Islet precursor cell (in vitro differentiated cells): ENCODE measurements around the gene SLC6A20.
A peak's percentile ranks its signal among the peaks of the same experiment; 100 is the strongest.

Experiments used
- DNase-seq: peaks from one replicate; pipeline ENCODE4 v3.0.0-alpha.2; 2018

Gene SLC6A20

DNA sequence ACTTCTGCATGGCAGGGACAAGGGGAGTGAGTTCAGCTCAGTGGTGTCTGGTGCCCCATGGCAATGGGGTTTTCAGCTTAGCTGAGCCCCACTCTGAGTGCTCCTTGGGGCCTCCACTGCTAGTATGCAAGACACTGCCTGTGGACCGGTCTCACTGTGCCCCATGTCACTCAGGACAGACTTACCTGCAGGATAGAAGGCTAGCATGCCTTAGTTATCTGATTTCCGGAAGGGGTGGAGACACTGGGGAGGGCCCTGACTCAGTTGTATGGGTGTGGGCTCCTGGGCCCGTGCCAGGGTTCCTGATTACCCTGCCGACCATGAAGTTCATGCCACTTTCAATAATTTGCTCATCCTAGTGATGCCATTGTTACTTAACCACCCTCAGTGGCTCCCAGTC is 4.3 kb upstream of the SLC6A20 start:
- DNase-seq = no peak

DNA sequence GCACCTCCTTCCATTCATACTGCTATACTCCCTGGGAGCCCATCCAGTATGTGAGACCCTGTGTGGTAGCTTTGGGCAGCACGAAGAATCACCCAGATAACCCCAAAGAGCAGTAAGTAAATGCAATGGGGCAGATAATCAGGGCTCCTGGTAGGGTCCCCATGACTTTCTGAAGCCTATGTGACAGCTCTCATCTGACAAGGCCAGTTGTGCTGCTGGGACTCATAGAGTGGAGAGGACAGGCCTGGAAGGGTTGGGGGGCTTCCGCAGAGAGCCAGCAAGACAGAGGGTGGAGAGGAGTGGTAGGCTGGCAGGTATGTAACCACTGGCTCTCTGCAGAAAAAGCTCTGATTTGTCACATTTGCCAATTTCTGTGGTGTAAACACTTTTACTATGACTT is 3.2 kb upstream of the SLC6A20 start:
- peak; percentile 30 for DNase-seq

DNA sequence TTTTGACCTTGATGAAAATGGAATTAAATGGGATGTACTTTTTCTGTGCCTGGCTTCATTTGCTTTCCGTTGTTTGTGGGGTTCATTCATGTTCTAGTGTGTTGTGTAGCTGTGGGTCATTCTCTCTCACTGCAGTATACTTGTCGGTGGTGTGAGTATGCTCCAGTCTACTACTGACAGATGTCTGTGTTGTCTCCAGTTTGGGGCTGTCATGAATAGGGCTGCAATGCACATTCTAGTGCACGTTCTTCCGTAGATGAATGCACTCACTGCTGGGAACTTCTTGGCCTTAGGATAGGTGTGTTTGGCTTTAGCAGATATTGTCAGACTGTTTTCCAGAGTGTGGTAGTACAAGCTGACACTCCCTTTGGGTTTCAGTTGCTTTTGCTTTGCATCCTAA is 1.7 kb upstream of the SLC6A20 start:
- DNase-seq = no peak

DNA sequence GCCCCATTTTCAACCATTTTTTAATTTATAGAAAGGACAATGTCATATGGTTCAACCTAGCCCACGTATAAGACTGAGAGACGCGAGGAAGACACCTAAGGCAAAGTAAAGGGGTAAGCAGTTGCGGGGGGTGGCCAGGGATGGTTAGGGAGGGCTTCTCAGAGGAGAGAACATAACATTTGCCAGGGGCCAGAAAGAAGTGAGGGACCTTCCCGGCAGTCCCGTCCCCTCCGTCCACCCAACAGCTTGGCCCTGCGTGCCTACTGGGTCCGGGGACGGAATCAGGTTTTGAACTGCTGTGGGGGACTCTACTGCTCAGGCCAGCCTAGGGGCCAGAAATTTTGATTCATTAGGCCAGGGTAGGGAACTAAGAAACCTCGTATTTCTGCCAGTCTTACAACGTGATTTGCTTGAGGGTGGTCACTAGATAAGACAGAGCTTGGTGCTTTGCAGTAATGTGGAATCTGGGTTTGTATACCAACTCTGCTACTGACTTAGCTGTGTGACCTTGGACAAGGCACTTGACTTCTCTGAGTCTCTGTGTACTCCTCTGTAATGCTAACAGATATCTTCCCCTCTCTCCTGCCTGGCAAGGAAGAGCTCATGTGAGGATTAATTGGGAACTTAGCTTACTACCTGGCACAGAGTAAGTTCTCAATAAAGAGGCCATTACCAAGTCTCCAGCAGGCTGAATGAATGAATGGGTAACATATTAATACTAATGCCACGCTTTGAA is 734 bp upstream of the SLC6A20 start:
- DNase-seq = no peak

DNA sequence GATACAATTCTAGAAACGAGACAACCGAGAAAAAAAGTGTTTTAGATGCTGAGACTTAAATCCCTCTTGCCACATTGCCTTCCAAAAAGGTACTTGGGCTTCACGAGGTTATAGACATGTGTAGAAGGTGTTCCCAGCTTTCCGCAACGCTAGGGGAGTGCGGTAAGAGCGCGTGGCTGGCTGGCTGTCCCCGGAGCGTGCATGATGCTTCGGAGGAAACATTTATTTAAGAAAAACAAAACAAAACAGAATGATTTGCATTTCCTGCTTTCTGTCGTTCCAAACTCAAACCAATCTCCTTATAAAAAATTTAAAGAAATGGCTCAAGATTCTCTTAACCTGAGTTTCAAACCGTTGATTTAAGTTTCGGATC is 841 bp downstream of the SLC6A20 start:
- peak; percentile 37 for DNase-seq

DNA sequence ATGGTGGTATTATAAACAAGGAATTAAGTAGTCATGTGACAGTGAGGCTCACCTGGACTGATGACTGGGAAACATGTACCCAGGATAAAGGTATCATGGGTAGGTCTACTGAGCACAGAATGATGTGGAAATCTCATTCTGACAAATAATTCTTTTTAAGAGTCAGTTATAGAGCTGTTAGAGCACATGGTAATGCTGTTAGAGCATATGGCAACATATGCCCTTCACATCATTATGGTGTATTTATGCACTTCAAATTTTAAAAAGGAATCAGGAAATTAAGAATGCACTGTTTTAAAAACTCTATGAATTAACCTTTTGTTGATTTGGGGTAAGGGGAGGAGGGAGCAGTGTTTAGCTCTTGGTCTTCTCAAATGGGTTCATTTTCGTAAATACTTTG is 1.7 kb downstream of the SLC6A20 start:
- no peak for DNase-seq

DNA sequence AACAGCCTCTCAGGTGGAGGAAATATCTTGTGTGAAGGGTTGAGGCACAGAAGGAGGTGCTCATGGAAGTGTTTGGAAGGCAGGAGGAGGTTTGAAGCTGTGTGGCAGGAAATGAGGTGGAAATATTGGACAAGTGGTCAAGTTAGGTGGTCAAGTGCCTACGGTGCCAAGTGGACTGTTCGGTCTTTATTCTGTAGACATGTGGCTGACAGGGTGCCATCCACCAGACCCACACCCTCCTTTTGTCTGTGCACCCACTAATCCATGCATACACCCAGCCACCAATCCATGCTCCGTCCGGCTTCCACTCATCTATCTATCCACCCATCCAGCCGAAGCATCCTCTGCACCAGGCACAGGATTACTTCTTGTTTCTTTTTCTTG is 2.2 kb downstream of the SLC6A20 start:
- DNase-seq = peak; percentile 44

DNA sequence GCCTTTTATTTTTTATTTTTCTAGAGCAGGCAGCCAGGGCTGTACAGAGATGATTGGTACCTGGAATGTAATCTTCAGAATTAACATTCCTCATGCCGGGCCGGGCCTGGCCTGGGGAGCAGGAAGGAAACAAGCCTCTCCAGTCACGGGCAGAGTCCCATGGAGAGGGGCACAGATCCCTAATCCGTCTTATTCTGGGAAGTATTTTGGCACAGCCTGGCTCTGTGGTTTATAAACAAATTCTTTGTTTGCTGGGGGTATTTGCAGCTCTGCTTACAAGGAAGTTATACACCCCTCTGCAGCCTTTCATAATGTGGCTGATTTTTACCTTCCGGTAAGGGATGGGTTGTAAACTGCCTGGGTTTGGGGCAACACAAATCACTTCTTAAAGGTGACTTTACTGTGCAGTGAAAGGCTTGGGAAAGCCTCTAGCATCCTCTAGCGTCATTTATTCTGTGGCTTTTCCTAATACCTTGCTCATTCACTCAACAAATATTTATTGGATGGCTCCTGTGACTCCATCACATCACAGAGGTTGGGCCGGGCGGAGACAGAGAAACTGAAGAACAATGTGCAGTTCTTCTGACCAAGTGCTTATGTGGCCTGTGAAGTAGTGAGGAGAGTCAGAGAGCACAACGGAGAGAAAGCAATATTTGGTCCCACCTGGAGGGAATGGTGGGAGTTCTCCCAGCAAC is 2.7 kb downstream of the SLC6A20 start:
- peak; percentile 56 for DNase-seq

DNA sequence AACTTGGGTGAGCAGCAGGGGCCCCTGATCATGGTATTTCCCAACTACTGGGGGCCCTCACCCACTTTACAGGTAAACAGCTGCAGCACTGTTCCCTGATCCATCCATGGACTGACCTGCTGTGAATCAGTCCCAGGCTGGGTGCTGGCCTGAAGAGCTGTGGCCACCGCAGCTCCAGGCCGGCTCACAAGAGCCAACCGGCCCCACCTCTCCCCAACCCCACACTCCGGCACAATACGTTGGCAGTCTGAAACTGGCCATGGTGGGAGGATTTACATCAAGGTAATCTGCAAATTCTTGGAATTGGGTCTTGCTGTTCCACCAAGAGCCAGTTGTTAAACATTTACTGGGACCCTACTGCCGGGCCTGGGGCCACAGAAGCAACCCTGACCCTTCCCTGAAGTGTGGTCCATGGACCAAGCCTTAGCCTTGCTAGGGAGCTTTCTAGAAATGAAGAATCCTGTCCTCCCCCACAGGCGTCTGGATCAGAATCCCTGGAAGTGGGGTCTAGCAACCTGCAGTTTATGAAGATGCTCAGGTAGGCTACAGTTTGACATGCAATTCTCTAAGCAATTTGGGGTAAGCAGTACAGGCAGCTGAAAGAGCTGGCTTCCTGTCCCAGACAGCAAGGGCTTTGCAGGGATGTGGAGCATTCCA is 3.7 kb downstream of the SLC6A20 start:
- peak; percentile 32 for DNase-seq

DNA sequence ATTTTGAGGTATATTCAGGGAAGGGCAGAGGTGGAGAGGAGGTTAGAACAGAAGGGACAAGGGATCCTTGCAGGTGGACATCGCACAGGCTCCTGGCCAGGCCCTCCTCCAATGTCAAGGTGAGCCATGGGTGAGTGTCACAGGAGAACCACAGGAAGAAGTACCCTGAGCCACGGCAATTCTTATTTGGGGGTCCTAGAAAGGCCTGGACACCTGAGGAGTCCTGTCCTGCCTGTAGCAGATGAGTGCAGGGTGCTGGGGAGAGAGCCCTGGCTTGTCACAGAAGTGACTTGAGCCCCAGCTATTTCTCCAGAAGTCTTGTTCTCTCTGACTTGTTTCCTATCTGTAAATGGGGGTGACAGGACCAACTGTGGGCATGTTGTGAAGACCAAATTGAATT is 4.3 kb downstream of the SLC6A20 start:
- peak; percentile 40 for DNase-seq

DNA sequence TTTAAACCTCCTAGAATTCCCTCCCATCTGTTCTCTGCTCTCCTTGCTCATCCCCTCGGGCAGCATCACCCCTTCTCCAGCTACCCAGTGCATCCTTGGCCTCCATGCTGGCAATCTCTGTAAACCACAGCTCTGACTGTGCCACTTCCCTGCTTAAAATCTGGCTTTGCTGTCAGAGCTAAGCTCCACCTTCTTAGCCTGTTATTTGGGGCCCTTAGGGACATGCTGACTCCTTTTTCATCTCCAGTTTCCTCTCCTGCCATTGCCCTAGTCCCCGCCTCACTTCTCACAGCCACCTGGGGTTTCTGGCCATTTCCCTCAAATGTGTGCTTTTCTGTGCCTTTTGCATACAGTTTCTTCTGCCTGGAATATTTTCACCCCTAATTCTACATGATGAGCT is 5.7 kb downstream of the SLC6A20 start:
- peak; percentile 40 for DNase-seq

DNA sequence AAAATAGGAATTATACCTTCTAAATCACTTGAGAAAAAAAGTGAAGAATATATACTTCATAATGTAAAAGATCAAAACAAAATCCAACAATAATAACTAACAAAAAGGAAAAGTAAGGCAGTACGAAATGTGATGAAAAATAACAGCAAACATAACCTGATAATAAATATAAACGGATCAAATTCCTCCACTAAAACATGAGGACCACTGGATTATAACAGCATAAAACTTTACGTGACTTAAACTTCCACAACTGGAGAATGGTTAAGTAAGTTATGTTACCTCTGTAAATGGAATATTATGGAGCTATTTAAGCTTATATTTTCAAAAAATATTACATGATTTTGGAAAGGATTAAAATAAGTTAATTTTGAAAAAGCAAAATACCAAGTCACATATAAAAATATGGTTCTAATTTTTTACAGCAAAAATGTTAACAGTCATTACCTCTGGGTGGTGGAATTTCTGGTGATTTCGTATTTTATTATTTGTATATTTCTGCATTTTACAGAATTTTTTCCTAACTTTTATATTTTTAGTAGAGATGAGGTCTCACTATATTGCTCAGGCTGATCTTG is 7.0 kb downstream of the SLC6A20 start:
- no peak for DNase-seq

DNA sequence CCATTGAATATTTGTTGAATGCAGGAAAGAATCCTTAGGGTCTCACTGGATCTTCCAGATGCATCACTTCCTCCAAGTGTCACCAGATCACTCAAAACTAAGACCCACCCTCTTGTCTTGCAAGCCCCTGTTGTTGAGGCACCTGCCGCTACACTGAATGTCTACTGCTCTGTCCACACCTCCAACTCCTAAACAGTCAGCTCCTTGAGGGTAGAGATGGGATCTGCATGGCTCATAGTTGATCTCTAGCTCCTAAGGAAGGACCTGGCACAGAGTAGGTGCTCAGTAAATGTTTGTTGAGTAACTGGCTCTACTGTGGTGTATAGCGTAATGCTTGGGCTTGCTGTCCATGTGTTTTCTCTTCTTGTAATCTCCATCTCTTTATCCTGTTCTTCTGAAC is 8.8 kb downstream of the SLC6A20 start:
- peak; percentile 16 for DNase-seq

DNA sequence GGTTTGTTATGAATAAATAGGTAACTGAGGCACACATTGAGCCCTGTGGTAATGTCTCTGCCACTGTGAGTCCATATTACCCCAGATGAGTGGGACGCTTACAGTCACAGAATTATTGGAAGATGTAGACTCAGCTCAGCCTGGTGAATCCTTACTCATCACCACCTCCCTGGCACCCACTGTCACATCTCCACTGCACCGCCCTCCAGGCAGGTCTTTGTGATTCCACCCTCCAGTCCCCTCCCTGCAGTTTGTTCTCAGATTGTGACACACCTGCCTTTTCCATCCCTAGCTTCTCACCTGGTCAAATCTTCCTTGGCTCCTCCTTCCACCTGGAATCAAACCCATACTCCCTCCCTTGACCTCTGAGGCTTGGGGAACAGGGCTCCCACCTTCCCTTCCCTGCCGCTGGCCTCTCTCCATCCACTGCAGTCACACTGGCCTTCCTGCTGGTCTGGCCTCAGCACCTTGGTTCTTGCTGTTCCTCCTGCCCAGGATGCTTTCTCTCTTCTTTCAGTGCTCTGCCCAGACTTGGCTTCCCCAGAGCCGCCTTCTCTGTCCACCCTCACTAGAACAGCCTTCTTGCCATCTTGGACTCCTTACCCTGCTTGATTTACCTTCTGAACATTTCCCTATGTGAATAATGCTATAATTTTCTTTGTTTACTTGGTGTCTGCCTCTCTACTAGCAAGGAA is 9.4 kb downstream of the SLC6A20 start:
- peak; percentile 21 for DNase-seq

DNA sequence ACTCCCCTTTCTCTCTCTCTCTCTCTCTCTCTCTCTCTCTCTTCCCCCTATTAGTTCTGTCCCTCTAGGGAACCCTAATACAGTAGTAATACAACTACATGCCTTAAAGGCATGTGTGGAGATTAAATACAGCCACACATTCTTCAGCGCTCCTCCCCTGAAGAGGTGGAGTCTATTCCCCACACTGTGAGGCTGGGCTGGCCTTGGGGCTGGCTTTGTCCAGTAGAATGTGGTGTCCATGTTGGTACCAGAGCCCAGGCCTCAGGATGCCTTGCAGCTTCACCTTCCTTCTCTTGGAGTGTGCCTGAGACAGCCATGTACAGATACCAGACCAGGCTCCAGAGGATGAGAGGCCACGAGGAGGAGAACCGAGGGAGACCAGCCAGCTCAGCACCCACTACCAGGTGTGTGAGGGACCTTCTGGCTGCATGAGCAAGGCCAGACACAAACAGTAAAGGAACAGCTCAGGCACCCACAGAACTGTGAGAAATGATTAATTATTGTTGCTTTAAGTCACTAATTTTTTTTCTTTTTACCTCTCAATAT is 10.7 kb downstream of the SLC6A20 start:
- DNase-seq = peak; percentile 37

DNA sequence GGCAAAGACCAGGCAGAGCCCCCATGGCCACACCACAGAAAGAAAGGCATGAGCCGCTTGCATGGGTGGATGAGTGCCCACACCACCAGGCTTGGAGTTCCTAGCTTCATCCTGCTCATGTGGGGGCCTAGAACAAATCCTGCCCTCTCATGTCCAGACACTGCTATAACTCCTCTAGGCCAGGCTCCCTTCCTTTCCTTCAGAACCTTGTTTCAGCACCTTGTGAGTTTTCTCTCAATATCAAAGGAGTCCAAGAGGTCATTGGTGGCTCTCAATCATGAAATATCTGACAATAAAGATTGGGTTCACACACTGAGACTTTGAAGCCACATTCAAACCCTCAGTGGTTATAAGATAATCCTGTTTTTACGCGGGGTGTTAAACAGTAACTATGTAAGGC is 12.7 kb downstream of the SLC6A20 start:
- peak; percentile 38 for DNase-seq

DNA sequence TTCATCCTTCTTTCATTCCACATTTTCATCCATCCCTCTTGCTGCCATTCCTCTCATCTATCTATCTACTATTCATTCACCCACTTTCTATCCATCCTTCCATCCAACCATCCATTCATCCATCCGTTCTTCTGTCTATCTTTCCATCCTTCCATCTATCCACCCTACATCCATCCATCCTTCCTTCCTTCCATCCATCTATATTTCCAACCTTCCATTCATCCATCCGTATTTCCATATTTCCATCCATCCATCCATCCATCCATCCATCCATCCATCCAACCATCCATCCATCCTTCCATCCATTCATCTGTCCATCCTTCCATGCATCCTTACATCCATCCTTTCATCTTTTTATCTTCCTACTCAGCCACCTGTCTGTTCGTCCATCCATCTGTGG is 14.0 kb downstream of the SLC6A20 start:
- no peak for DNase-seq

DNA sequence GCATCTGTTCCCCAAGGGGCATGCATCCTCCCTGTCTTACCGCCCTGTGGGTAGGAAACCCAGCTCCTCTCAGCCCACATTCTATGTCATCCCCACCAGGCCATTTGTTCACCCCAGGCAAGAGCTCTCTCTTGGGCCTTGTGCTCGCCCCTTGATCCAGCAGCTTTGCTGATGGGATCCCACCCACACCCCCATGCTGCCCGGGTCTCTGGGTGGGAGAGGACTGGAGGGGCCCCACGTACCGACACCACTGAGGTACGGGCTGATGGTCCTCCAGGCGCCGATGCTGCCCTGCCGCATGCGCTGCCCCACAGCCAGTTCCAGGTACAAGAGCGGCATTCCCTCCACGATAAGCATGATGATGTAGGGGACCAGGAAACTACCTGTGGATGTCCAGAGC is 14.5 kb downstream of the SLC6A20 start:
- no peak for DNase-seq

DNA sequence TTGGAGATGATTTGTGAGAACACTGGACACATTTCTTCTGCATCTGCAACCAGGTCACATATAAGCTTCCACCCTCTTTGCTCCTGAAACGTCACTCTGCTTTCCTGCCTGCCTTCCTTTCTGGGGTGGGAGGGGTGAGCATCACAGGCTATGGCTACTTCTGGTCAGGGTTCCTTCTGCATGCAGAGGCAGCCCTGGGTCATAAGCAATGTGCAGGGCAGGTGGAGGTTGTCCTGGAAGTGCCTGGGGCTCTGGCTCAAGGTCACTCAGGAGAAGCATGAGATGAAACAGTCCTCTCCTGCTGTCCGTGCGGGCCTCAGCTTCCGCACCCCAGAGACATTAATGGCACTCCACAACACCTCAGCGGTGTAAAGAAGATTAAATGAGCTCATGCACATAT is 15.1 kb downstream of the SLC6A20 start:
- peak; percentile 32 for DNase-seq

DNA sequence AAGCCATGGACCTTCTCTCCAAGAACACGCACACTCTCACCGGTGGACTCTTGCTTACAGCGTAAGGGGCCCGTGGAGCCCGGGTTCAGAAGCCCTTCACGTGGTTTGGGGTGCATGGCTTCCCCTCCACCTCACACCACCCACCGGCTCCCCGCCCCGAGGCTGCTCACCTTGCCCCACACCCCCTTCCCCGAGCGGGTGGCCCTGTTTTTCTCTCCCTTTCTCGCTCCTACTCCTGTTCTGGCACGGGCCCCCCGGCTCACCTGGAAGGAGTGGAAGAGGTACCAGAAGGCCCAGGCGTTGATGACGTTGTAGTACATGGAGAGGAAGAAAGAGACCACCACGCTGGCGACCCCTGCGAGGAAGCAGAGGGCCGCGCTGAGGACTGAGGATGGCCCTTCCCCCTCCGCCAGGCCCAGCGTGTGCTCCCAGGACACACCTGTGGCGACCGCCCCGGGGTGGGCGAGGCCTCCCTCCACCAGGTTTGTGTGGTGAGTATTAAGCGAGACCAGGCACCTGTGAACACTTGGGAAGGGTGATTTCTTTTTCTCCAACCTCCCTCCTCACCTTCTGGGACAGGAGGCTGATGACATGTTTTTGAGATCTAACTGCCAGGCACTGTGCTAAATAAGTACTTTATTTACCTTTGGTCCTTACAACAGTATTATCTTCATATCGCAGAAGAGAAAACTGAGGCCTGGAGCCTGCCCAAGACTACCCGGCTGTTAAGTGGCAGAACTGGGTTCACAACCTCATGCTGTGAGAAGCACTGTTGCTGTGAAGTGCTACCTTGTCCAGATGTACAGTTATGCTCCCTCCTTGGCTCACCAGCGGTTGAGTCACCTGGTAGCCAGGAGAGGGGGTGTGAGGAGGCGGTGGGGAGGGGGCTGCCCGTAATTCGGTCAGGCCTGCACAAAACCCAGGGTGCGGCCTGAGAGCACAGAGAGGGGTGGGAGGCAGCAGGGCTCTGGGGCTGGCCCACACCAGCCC is 16.3 kb downstream of the SLC6A20 start:
- peak; percentile 46 for DNase-seq

DNA sequence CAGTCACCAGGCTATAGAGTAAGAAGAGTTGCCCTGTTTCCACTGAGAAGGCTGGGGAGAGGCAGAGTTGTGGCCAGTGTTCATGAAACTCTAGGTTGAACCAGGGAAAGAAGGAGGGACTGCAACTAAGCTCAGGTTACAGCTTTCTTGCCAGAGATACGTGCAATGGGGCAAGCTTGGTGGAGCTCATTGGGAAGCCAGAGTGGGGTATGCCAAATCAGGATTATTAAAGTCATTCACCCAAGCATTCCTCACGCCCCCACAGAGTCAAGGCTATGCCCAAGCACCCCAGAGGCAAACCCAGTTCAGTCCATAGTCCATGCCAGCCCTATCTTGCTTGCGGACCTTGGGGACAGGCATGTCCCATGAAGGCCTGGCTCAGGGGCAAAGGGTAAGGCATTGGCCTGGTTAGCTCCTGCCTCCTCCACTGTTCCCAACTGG is 17.6 kb downstream of the SLC6A20 start:
- peak; percentile 32 for DNase-seq
